Measurements from ENCODE around the gene DIP2B.
A peak's percentile ranks its signal among the peaks of the same experiment; 100 is the strongest.

The DIP2B gene

GRCh38 chr12:50686406-50686805, 181.6 kb downstream of the DIP2B start:
- no peak for DNase-seq

GRCh38 chr12:50686976-50687375, 182.2 kb downstream of the DIP2B start:
- DNase-seq: no peak

- DNase-seq: no peak
Measured at GRCh38 chr12:50689437-50689836, 184.7 kb downstream of the DIP2B start.

GRCh38 chr12:50690925-50691324, 186.1 kb downstream of the DIP2B start:
- DNase-seq: no peak

- no peak for DNase-seq
Measured at GRCh38 chr12:50695961-50696360, 191.2 kb downstream of the DIP2B start.

GRCh38 chr12:50696931-50697330, 192.1 kb downstream of the DIP2B start:
- no peak for DNase-seq

- no peak for DNase-seq
Measured at GRCh38 chr12:50699154-50699553, 194.4 kb downstream of the DIP2B start.

GRCh38 chr12:50699940-50700339, 195.2 kb downstream of the DIP2B start:
- DNase-seq: no peak

- no peak for DNase-seq
Measured at GRCh38 chr12:50706606-50707005, 201.8 kb downstream of the DIP2B start.

- no peak for DNase-seq
Measured at GRCh38 chr12:50707396-50707795, 202.6 kb downstream of the DIP2B start.

- peak; percentile 71 for DNase-seq
Measured at GRCh38 chr12:50708631-50709030, 203.8 kb downstream of the DIP2B start.

GRCh38 chr12:50711121-50711520, 206.3 kb downstream of the DIP2B start:
- DNase-seq: no peak

GRCh38 chr12:50715174-50715573, 210.4 kb downstream of the DIP2B start:
- DNase-seq: no peak

GRCh38 chr12:50718760-50719159, 214.0 kb downstream of the DIP2B start:
- no peak for DNase-seq

GRCh38 chr12:50720085-50720484, 215.3 kb downstream of the DIP2B start:
- peak; percentile 21 for DNase-seq

- DNase-seq: no peak
Measured at GRCh38 chr12:50720501-50720900, 215.7 kb downstream of the DIP2B start.

GRCh38 chr12:50723865-50724264, 219.1 kb downstream of the DIP2B start:
- DNase-seq: no peak

GRCh38 chr12:50725011-50725942, 220.5 kb downstream of the DIP2B start:
- DNase-seq: peak; percentile 58

- no peak for DNase-seq
Measured at GRCh38 chr12:50727466-50727865, 222.7 kb downstream of the DIP2B start.

- no peak for DNase-seq
Measured at GRCh38 chr12:50728417-50728816, 223.6 kb downstream of the DIP2B start.

- DNase-seq: no peak
Measured at GRCh38 chr12:50728841-50729240, 224.1 kb downstream of the DIP2B start.

GRCh38 chr12:50732591-50732990, 227.8 kb downstream of the DIP2B start:
- peak; percentile 50 for DNase-seq

GRCh38 chr12:50733706-50734105, 228.9 kb downstream of the DIP2B start:
- DNase-seq: no peak

GRCh38 chr12:50734409-50735263, 229.9 kb downstream of the DIP2B start:
- DNase-seq: peak; percentile 38

Measured in fibroblast of upper back skin (primary cell).